GM21423 (cell line): ENCODE results near the gene SORBS1.

Source experiments
- ATAC-seq: cut with Tn5 transposase; IDR thresholded peaks from one replicate; pipeline ENCODE4 v1.9.1; 2021; ENCODE audit warnings: mild to moderate bottlenecking, moderate library complexity; ENCODE audit not compliant: unreplicated experiment

Gene SORBS1

GRCh38 chr10:95517536-95518454 lies 43.4 kb downstream of the SORBS1 start:
- ATAC-seq, result no peak

GRCh38 chr10:95516774-95517373 lies 44.3 kb downstream of the SORBS1 start:
- ATAC-seq, result no peak

DNA sequence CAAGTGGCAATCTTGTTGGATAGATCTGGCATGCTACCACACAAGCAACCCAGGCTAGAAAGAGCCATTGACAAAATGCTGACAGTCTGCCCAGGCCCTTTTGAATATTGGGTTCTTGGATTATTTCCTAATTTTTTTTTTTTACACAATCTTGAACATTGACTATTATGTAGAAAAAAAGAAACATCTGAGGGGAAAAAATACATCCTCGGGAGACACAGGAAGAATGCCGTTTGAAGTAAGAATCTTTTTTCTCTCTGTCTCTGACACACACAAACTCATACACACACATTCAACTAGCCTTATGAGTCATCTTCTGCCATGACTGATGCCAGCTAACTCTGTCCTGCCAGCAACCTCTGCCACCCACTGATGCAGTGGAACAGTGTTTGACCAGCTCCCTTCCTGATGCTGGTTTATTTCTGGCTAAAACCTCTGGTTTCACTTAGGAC lies 47.2 kb downstream of the SORBS1 start:
- ATAC-seq, result no peak

DNA sequence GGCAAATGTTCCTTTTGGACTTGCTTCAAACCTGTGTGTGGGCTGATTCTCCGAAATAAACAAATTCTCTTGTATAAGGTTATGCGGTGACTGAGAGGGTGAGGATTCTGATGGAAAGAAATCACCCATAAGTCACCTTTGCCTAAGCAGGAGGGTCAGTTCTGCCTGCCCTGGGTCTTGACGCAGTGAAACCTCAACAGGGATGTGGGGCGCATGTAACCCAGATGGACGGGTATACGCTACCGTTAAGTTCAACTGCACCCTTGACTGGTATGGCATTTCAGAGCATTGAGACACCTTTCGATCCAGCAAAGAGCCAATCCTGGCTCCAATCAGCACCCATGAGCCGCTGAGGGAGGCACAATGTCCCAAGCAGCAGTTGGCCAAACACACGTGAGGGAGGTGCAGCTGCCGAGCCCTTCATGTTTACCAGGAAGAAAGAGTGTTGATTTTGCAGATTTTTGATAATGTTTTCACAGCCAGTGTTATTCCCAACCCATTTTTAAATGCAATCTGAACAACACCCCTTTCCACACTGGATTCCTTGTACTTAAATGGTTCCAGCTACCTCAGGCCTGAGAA lies 48.1 kb downstream of the SORBS1 start:
- ATAC-seq, result no peak

DNA sequence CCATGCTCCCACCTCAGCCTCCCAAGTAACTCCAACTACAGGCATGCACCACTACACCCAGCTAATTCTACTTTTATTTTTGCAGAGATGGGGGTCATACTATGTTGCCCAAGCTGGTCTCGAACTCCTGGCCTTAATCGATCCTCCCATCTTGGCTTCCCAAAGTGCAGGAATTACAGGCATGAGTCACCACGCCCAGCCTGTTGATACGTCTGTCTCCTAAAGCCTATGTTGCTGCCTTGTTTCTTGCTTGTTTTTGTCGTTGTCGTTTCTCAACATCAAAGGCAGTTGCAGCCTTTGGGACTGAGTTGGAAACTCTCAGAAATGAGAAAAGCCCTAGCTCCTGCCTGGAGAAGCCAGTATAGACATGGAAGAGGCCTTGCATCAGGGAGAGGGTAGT lies 49.9 kb downstream of the SORBS1 start:
- no peak for ATAC-seq

- no peak for ATAC-seq
Measured at GRCh38 chr10:95509251-95509650, 51.9 kb downstream of the SORBS1 start.

DNA sequence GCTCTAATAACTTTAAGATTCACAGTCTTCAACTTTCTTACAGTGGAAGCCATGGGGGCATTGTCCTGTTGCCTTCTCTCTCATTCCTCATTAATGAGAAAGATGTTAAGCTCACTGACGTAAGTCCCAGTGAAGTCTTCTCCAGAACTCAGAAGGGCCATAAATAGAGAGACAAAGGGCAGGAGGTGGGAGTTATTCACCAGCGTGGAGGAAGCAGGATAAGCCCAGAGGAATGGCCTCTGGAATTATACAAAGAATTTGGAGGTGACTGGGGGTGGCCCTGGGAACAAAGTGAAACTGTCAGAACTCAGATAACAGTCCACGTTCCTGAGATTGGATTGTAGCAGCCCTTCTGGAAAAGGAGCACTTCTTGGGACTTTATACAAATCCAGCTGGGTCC lies 52.4 kb downstream of the SORBS1 start:
- ATAC-seq, result no peak

DNA sequence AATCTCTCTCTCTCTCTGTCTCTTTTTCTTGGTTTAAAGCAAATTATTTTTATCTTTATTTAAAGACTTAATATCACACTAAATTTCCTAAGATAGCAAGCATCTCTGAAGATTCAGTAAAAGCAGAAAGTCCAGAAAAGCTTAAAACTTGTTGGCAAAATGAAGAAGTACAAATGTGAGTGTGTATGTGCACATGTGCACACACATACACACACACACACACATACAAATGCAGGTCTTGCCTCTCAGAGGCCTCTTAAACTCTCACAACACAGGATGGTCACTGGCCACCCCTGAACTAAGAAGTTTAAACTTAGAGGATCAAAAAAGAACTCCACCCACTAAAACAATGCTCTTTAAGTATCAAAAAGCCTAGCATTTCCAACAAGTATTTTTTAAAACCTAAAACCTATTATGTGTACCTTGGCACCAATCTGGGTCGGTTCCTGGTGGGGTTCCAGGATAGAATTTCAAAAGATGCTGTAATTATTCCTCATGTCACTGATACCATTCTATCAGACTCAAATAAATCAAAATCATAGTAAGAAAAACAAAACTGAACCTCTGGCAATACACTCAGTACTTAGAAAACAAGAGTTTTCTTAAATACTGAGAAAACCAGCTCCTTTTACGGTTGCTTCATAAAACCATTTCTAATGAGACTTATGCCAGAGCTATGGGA lies 55.0 kb downstream of the SORBS1 start:
- no peak for ATAC-seq

GRCh38 chr10:95505641-95506040 lies 55.5 kb downstream of the SORBS1 start:
- ATAC-seq, result no peak

- ATAC-seq, result no peak
Measured at GRCh38 chr10:95505084-95505610, 56.0 kb downstream of the SORBS1 start.

DNA sequence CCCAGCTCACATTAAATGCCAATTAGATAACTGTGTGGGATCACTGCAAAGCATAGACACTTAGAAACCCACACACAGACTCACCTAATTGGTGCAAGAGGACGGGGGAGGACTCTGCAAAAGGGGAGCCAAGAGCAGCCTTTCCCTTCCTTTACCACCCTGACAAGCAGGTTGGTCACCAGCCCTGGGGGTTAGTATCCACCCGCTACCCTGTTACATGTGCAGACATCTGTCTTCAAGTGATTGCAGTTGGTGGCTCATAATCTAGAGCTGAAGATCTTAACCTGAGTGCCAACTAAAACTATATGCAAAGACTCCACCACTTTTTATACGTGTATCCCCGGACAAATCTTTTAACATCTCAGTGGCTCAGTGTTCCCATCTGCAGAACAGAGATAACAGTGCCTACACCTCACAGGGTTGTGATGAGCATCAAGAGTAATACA lies 56.9 kb downstream of the SORBS1 start:
- no peak for ATAC-seq

- no peak for ATAC-seq
Measured at GRCh38 chr10:95503526-95503925, 57.6 kb downstream of the SORBS1 start.

DNA sequence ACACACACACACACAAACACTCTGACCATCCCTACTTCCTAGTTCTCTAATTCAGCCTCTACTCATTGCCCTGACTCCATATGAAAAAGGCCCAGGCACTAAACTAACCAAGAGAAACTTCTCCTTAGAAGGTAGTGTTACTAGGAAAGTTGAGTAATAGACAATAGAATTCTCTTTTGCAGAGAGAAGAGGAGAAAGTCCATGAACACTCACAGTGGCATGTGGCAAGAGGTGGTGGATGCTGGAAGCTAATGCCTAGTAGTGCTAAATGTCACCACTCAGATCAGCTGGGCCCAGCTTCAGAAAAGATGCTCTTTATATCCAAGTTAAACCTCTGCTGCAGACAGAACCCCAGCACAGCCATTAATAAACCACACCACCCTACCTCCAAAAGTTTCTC lies 58.2 kb downstream of the SORBS1 start:
- no peak for ATAC-seq

DNA sequence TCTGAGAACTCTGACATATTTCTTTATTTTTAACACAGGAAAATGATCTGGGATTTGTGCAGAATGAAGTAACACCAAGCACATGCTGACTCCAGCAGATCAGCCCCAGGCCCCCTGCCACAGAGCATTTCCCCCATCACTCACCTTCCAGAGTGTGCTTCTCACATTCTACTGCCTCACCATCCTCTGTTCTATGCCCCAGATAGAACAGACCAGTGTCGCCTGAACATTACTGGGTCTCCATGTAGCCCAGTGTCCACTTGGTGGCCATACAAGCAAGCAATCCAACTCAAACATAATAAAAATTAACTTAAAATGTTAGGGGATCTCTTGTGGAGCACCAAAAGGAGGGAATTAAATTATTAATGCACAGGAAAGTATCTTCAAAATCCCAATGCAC lies 58.8 kb downstream of the SORBS1 start:
- ATAC-seq, result no peak

DNA sequence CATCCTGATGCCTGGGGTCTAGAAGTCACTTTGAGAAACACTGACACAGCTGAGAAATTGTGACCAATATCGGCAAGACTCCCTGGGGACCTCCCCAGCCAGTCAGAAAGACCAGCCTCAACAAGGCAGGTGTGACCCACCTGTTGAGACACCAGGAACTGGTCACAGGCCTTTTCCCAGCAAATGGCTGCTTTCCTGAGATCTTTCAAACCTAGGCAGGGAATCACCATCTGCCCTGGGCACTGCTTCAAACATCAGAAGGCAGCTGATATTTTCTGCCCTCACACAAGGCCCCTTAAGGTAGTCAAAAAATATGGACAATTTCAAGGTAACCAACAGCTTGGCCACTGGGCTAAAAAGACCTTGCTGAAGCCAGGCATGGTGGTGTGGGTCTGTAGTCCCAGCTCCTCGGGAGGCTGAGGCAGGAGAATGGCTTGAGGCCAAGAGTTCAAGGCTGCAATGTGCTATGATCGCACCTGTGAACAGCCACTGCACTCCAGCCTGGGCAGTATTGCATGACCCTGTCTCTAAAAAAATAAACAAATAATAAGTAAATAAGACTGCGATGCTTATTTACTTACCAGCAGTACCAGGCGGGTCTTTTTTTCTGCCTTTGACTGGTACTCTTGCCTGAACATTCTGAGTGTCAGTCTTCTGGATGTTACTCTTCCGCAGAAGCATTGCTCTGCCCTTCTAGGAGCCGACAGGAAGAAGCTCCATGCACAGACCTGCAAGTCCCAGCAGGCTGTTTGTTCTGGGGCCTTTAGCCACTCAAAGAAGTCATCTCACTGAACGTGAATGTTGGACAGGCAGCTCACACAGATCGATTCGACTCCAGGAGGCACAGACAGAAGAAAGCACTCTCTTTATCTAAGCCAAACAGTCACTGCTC lies 59.7 kb downstream of the SORBS1 start:
- no peak for ATAC-seq

DNA sequence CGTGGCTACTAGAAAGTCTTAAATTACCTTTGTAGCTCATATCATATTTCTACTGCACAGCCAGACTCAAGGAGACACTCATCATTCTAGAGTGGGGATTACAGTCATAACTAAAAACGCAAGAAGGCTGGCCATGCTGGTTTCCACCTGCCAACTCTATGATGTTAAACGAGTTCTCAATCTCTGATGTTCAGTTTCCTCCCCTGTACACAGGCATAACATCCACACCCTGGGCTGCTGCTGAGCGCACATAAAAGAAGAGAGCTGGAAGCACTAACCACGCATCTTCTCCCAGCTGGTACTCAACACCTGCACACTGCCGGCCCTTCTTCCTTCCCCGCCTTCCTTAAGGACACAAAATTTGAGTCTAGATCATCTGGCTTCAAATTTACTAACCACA lies 60.5 kb downstream of the SORBS1 start:
- no peak for ATAC-seq

- no peak for ATAC-seq
Measured at GRCh38 chr10:95500097-95500496, 61.1 kb downstream of the SORBS1 start.

DNA sequence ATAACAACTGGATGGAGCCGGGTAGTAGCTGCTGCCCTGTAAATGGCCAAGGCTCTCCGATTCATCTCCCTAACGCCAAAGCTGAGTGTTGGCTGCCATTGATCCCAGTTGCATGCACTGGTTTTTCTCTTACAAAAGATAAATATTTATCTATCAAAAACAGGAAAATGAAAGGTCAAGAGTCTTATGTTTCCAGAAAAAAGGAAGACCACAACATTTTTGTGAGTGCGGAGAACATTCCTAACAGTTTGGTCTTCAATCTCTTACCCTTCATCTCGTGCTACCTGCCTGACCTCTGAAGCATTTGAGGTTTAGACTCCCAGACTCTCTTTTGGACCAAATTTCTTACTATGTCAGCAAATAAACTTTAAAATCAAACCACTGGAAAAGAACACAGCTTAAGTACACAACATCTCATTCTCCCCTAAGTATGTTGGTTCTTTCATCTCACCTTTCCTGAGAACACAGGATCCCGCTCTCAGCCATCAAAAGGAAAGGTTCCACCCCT lies 61.6 kb downstream of the SORBS1 start:
- ATAC-seq, result no peak

DNA sequence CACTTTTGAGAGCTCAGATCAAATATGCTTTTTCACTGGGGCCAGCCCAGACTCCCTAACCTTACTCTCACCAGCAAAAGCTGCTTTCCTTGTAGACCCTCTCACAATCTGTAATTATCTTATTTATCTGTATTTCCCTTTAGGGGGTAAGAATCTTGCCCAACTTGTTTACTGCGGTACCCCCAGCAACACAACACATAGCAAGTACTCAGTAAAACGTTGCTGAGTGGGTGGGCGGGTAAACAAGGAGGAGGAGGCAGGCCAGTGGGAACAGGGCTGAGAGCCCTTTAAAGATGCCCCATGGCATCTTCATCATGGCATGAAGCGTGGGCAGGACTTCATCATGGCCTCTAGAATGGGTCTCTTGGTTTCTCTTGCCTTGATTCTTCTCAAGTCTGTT lies 64.2 kb downstream of the SORBS1 start:
- ATAC-seq, result no peak
